GM12892 (cell line): ENCODE data around the gene ITGA8.

Experiments
- DNase-seq: peaks from one replicate; pipeline ENCODE4 v3.0.0; 2011; ENCODE audit not compliant: insufficient read length
- FAIRE-seq: peaks from 2 replicates; lab custom pipeline; 2011; peaks lifted over from hg19 to GRCh38; lab: Jason Lieb, UNC
- POLR2A ChIP-seq: IDR thresholded peaks from 2 replicates; pipeline ENCODE4 v1.6.1; 2011; ENCODE audit warnings: low read depth, low read length, control low read depth
- POLR2AphosphoS5 ChIP-seq: IDR thresholded peaks from 2 replicates; pipeline ENCODE4 v1.6.1; 2011; ENCODE audit warnings: low read depth, low read length, control low read depth
- TAF1 ChIP-seq: IDR thresholded peaks from 2 replicates; pipeline ENCODE4 v1.6.1; 2011; ENCODE audit warnings: low read depth, mild to moderate bottlenecking, control low read depth, low read length, borderline replicate concordance

The ITGA8 gene

DNA sequence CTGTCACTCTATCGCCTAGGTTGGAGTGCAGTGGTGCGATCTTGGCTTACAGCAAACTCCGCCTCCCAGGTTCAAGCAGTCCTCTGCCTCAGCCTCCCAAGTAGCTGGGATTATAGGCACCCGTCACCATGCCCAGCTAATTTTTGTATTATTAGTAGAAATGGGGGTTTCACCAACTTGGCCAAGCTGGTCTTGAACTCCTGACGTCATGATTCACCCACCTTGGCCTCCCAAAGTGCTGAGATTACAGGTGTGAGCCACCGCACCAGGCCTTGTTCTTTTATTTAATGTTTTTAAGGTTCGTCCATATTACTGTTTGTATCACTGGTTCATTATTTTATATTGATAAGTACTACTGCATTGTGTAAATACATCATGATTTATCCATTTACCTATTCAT, 10.2 kb upstream of the ITGA8 start:
- DNase-seq (no peak), FAIRE-seq (no peak)
- TF ChIP-seq POLR2A (no peak), POLR2AphosphoS5 (no peak), TAF1 (no peak)

- DNase-seq: no peak
- TF ChIP-seq POLR2A (no peak), TAF1 (no peak), POLR2AphosphoS5 (no peak)
Measured at GRCh38 chr10:15726042-15726441, 6.3 kb upstream of the ITGA8 start.

DNA sequence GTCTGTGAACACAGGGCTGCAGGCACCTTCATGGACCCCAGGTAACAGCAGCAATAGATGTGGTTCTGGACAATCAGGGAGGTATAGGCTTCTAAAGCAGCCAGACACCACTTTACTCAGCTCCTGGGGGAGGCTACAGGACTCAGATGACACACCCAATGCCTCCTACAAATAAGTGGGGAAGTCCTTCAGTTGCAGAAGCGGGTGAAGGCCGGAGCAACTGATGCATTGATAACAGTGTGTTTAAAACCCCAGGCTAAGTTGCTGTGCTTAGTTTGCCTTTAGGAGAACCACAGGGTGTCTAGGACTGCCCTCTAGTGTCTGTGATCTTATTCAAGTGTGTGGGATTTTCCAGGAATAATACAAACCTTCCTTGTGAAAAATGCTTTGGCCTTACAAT, 5.9 kb upstream of the ITGA8 start:
- DNase-seq (no peak), FAIRE-seq (peak; percentile 51)
- TF ChIP-seq POLR2A (no peak), TAF1 (no peak), POLR2AphosphoS5 (no peak)

More at GRCh38 chr10:15726042-15726441, 6.3 kb upstream of the ITGA8 start:
- FAIRE-seq: no peak

DNA sequence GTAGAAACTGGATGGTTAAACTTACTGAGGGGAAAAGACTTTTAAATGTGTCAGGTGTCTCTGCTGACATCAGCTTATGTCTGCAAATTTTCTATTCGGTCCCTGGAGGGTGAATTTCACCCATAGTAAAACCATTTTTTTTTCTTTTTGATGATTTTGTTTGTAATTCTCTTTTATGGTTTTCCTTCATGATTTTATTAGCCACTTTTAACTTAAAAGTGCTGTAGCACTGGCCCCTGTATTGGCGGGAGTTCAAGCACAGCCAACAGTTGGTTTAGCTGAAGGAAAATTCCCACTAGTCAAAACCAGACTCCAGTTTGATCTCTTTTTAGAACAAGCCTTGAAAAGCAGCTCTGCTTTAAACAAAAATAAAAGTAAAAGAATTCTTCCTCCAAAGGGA, 5.0 kb upstream of the ITGA8 start:
- FAIRE-seq (no peak), DNase-seq (no peak)
- TF ChIP-seq POLR2A (no peak), TAF1 (no peak), POLR2AphosphoS5 (no peak)

DNA sequence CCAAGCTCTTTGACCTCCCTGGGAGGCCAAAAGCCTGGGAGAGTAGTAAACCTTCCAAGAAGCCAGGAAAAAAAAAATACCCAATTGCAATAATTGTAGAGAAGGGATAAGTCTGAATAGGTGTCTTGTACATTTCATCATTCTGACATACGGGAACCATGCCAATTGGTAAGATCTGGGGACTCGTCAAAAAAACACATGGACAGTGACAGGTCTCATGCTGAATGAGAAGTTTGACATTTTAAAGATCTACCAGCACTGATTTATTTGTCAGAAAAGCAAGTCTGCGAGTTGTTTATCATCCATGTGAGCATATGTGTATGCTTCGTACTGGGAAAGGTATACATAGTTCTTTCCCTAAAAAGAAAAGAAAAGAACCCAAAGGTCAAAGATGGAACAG, 4.1 kb upstream of the ITGA8 start:
- TF ChIP-seq POLR2AphosphoS5 (no peak), POLR2A (no peak), TAF1 (no peak)
- DNase-seq: no peak
- FAIRE-seq: no peak

DNA sequence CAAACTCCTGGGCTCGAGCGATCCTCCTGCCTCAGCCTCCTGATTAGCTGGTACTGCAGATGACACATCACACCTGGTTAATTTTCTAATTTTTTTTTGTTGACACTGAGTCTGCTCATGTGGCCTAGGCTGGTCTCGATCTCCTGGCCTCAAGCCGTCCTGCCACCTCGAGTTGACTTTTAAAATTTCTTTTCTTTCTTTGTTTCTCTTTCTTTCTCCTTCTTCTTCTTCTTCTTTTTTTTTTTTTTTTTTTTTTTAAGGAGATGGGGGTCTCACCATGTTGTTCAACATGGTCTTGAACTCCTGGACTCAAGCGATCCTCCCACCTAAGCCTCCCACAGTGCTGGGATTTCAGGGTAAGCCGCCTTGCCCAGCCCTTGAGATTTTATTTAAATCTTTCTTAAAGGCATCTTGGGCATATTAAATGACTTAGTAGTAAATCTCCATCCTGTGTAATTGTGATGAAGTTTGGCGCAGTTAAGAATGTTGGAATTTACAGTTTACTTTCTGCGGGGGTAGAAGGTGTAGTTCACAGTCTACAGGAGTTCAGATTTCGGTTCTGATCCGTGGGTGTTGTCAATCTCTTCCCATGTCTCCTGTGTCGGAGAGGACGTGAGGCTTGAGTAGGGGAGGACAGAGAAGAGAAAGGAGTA, 1.0 kb upstream of the ITGA8 start:
- DNase-seq (no peak), FAIRE-seq (no peak)
- TF ChIP-seq TAF1 (no peak), POLR2A (no peak), POLR2AphosphoS5 (no peak)

GRCh38 chr10:15719049-15719898, 448 bp downstream of the ITGA8 start:
- TF ChIP-seq POLR2AphosphoS5 (no peak), TAF1 (no peak)
- FAIRE-seq (no peak), DNase-seq (peak; percentile 14)

- TF ChIP-seq TAF1 (no peak), POLR2AphosphoS5 (no peak), POLR2A (no peak)
- DNase-seq (no peak), FAIRE-seq (no peak)
Measured at GRCh38 chr10:15718694-15719048, 1.1 kb downstream of the ITGA8 start.

- FAIRE-seq (no peak), DNase-seq (no peak)
- TF ChIP-seq POLR2A: no peak
- TF ChIP-seq POLR2AphosphoS5: no peak
- no peak for TF ChIP-seq TAF1
Measured at GRCh38 chr10:15715619-15716227, 4.0 kb downstream of the ITGA8 start.

- TF ChIP-seq TAF1: no peak
- TF ChIP-seq POLR2AphosphoS5: no peak
- no peak for TF ChIP-seq POLR2A
- DNase-seq (no peak), FAIRE-seq (no peak)
Measured at GRCh38 chr10:15714847-15715246, 4.9 kb downstream of the ITGA8 start.

DNA sequence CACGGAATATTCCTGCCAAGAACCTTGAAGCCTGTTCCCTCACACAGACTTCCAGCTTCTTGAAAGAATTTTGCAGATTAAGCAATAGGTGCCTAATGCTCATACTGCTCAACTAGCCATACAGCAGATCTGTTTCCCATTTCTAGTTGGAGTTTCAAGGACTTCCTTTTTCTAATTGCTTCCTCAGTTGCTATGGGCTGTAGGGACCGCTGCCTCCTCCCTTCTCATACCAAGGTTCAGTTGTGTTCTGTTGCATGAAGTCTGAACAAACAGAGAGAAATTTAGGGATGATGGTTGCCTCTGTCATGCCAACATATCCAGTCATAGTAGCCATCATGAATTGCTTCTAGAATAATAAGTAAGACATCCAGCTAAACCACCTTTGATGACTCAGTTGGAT, 6.8 kb downstream of the ITGA8 start:
- no peak for FAIRE-seq
- no peak for DNase-seq
- TF ChIP-seq POLR2A (no peak), TAF1 (no peak), POLR2AphosphoS5 (no peak)
